HG02610 (cell line): Measurements from ENCODE around the gene PLXNB2.

Source experiments
- ATAC-seq: cut with Tn5 transposase; IDR thresholded peaks from one replicate; pipeline ENCODE4 v1.9.1; 2021; ENCODE audit warnings: mild to moderate bottlenecking, moderate library complexity; ENCODE audit not compliant: unreplicated experiment

Gene PLXNB2

DNA sequence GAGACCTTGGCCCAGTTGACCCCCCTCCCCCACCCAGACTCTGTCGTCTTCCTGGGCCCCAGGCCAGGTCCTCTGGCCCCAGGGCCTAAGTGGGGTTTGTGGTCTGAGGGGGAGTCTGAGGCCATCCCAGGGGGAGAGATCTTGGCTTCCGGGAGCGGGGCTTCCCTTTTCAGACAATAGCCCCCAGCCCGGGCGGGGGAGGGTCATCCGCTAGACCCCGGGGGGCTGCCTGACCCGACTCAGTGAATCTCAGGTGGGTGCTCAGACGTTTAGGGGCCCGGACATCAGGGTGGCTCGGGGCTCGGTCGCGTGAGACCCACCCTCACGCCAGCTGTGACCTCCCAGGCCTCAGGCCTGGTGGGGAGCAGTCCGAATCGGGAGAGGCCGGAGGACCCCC is 37.9 kb downstream of the PLXNB2 start:
- ATAC-seq = no peak

DNA sequence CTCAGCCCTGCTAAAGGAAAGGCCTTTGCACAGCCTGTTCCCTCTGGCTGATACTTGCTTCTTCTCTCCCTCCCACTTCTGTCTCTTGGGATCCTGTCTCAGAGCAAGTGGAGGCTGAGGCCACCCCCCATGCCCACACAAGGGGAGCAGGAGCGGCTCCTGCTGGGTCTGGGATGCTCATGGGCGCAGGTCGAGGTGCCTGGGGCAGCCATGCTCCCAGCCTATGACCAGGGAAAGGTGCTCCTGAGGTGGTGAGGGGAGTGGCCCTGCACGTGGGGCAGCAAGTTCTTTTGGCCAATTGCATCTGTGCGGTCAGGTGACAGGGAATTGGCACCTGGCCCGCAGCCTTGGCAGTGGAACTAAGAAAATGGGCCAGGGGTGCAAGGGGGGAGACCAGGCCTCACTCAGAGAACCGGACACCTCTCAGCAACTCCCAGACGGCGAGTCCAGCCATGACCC is 38.8 kb downstream of the PLXNB2 start:
- no peak for ATAC-seq

DNA sequence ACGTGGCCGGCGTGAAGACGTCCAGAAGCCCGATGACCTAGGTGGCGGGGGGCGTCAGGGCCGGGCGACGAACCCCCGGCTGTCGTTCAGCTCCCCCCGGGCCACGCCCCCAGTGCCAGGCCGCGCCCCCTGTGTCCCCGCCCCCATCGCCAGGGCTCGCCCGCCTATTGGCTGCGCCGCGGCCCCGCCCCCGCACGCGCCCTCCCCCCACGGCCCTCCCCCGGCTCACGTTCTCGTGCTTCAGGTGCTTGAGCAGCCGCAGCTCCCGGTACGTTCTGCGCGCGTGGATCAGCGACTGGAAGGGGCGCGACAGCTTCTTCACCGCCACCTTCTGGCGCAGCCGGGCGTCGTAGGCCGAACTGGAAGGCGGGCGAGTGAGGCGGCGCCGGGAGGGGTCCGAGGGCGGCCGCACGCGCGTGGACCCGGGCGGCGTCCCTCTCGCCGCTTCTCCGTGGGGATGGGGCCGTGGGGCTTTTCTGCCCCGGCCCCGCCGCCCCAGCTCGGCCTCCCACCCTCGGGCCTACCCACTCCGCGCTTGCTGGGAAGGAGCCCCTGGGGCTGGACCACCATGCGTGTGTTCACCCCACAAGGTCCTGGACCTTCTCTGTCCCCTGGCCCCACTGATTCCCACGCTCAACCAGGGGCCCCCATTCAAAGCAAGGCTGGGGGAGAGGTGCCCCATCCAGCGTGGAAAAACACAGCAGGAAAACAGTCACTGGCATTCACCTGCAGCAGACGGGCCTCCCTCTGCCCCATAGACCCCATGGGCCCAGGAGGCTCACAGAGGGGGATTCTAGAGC is 39.7 kb downstream of the PLXNB2 start:
- no peak for ATAC-seq

DNA sequence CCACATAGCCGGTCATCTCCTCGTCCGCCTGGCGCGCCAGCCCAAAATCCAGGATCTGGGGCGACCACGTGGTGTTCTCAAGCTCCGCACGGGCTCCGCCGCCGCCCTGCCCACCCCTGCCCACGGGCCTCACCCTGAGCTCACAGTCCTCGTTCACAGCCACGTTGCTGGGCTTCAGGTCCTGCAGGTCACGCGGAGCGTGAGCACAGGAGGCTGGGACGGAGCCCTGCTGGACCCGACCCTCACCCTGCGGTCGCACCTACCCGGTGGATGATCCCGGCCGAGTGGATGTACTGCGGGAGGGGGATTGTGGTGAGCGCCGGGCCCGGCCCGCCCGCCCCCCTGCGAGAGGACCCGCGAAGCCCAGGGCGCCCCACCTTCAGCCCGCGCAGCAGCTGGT is 40.5 kb downstream of the PLXNB2 start:
- no peak for ATAC-seq

DNA sequence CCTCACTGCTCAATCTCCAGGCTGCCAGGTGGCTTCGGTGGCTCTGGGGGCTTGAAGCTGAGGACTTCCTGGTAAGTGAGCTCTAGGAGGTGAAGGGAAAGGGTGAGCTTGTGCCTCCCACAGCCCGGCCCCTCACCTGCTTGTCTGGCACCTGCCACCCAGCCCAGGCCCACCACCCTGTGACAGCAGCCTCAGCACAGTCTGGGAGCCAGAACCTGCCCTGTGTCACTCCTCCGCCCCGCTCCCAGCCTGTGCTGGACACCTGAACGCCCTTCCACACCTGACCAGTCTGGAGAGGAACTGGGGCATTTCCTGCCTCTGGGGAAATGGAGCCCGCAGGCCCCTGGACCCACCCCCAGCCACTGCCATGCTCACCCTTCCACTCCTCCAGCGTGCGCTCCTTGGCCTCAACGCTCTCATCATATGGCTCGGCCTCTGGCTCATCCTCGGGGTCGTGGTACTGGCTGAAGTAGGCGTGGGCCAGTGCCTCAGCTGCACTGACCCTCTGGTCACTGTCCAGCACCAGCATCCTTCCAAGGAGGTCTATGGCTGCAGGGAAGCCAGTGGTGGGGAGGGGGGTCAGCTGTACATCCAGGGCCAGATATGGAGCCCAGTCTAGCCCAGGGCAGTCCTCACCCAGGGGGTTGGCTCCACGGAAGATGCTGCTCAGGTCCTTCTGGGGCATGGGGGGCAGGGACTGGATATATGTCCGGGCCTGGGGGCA is 42.3 kb downstream of the PLXNB2 start:
- no peak for ATAC-seq

DNA sequence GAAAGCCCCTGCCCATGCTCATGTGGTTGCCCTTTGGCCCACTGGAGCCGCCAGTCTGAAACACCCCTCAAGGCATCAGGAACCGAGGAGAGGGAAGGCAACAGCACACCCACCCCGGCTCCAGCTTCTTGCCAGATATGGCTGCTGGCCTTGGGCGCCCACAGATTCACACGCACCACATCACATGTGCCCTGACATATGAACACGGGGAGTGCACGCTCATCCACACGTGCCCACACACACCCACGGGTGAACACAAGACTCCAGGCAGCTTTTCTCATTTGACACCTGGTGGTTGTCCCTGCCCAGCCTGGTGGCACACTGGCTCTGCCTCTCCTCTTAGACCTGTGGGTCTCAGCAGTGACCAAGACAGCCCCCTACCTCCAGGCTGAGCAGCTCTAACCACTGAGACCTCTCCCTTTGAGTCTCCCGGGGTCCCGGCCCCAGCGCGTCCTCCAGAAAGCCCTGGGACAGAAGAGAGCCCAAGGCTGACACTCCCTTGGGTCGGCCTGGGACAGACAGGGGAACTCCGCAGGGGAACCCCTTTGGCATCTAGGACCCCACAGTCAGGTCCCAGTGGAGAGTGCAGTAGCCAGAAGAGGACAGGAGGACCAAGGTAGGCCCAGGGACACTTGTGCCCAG is 43.2 kb downstream of the PLXNB2 start:
- no peak for ATAC-seq

DNA sequence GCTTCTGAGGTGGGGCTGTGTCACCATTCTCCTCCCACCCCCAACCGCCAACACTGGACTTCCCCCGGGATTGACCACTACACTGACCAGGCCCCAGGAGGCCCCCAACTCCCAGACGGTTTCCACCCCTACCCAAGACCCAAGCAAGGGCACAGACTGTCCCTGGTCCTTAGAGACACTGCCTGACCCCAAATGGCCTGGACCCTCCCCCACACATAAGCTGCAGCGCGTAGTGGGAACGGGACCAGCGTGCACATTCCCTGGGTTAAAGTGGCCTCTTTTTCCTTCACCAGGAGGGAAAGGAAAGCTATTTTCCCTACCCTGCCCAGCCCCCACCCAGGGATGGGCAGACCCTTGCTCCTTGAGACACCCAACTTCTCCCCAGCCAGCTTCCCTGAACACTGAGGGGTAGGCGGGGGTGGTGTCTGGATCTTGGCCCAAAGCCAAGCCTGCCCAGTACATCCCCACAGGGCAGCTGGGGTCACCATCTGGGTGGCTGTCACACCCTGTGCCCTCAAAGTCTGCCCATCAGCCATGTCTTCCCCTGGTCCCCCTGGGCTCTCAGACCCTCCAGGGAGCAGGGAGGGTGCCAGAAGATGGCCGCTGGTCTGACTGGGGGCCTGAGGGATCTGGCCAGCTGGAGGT is 44.4 kb downstream of the PLXNB2 start:
- ATAC-seq = no peak

DNA sequence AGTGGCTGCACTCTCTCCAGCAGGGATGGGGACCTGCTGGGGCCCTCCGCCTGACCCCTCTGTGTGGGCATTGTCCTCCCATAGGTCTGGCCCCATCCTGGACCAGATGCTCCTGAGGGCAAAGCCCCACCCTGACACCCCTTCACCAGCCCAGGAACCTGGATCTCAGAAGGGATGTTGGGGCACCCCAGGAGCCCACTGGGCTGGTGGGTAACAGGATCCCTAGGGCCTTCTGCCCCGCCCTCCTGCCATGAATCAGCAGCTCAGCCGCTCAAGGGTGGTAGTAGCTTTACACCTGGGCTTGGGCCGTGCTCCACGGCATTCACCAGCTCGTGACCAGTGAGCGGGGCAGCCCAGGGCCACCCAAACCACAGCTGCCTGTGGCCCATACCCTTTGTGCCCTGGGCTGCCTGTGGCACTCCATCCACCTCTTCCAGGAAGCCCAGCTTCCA is 45.0 kb downstream of the PLXNB2 start:
- no peak for ATAC-seq

DNA sequence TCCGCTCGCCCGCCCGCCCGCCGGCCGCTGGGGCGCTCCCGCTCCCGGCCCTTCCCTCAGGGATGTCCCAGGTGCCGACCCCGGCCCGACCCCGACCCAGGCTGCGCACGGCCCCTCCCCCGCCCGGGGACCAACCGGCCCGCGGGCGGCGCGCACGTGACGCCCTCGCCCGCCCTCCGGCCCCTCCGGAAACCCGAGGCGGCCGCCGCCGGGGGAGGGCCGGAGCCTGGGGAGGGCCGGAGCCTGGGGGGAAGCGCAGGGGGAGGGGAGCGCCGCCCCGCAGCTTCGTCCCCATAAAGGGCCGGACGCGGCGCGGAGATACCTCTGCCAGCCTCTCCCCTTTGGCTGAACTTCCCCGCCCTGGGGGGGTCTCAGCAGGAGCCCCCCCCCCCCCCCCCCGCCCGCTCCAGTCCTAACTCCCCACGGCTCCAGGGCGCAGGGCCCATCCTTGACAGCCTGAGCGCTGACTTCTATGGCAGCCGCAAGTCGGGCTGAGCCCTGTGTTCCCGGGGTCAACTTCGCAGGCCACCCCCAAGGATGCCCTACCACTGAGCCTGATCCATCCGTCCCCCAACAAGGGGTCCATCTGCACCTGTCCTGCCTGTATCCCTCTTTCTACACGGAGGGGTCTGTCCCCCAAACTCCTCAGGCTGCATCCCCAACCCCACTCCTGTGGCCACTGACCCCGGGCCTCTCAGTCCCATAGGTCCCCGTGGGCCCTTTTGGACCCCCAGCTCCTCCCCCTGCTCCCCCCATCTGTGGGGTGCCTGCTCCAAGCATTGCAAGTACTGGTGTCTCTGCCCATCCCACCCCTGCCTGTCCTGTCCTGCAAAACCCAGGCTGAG is 45.6 kb downstream of the PLXNB2 start, which contains the start of gene MAPK12:
MAPK12 (minus strand) TSS at position 69 of the 845 bp plus-strand sequence. CDS start 174 bp downstream, outside the sequence.
- ATAC-seq = no peak

DNA sequence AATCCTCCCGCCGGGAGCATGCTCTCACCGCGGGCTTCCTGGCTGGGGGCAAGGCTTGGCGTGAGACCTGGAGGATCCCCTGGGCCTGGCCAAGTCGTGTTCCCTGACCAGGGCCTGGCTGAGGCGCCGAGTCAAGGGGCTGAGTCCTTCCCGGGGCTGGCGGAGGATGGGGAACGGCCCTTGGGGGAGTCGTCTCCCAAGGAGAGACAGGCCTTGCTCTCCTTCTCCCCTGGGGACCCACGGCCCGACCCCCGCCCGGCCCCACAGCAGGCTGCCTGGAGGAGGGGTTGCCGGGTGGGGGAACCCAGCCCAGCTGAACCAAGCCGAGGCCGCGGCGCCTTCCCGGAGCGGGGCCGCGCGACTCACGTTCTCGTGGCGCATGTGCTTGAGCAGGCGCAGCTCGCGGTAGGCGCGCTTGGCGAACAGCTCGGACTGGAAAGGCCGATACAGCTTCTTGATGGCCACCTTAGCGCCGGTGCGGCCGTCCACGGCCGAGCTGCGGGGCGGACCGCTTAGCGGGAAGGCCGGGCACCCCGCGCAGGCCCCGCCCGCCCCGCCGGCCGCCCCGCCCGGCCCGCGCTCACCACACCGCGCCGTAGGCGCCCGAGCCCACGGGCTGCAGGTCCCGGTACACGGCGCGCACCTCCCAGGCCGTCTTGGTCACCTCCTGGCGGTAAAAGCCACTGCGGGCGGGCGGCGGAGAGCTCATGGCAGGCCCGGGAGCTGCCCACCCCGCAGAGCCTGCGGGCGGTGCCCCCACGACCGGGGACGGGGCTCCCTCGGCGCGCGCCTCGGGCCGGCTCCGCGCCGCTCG is 46.4 kb downstream of the PLXNB2 start:
- no peak for ATAC-seq

DNA sequence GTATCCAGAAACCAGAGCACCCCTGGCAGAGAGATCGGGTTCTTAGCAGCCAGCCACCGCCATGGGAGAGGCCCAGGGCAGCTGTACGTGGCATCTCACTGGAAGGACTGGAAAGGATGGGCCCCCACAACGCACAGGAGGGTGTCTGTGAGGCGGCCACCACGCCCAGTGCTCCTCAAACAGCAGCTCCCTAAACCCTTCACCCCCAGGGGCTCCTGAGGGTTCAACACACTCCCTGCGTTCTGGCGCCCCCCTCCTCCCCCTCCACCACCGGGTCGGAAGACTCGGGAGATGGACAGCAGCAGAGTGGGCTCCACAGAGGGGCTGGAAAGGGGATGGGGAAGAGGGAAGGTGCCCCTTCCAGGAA is 47.0 kb downstream of the PLXNB2 start:
- ATAC-seq = no peak

DNA sequence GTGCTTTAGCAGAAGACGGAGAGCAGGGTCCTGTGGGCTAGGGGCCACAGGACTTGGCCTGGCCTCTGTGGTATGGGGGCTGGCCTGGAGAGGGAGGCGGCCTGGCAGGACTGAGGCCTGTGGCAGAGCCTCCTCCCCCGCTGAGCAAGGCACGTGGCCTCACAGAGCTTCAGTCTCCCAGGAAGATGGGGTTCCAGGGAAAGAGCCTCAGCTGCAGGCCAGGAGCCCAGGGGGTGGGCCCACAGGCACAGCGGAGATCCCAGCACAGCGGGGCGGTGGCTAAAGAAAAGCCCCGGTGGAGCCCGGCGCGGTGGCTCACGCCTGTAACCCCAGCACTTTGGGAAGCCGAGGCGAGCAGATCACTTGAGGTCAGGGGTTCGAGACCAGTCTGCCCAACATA is 48.1 kb downstream of the PLXNB2 start:
- ATAC-seq = no peak

DNA sequence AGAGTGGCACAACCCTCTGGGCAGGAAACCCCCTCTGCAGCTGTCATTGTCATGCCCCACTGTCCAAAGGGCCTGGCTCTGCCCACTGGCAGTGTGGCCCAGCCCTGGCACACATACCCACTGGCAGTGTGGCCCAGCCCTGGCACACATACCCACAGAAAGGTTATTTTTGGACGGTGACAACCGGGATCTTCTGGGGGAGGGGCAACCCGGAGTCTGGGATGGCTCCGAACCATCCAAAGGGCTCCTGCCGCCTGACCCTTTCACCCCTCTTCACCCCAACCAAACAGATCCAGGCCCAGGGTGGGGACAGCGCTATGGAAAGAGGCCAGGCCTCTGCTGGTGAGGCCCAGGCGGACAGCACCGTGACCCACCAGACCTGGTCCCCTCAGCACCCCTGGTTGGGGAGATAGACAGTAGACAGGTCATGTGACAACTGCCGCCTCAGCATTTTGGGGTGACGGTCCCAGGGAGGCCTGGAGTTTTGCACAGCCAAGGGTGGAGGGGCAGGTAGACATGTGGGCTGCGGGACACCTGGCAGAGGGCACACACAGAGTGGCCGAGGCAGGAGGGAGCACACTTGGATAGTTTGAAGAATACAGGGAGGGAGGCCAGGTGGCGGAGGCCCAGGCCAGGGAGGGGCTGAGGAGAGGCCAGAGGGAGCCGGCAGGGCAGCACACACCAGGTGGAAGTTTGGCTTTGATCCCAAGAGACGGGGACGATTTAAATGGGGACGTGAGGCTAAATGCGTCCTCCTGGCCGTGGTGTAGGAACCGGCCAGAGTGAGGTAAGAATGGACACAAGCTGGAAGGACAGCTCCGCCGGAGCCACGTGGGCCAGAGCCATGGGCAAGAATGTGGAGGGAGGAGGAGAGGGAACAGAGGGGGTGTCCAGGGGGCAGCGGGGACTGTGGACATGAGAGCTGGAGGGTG is 48.8 kb downstream of the PLXNB2 start:
- no peak for ATAC-seq

DNA sequence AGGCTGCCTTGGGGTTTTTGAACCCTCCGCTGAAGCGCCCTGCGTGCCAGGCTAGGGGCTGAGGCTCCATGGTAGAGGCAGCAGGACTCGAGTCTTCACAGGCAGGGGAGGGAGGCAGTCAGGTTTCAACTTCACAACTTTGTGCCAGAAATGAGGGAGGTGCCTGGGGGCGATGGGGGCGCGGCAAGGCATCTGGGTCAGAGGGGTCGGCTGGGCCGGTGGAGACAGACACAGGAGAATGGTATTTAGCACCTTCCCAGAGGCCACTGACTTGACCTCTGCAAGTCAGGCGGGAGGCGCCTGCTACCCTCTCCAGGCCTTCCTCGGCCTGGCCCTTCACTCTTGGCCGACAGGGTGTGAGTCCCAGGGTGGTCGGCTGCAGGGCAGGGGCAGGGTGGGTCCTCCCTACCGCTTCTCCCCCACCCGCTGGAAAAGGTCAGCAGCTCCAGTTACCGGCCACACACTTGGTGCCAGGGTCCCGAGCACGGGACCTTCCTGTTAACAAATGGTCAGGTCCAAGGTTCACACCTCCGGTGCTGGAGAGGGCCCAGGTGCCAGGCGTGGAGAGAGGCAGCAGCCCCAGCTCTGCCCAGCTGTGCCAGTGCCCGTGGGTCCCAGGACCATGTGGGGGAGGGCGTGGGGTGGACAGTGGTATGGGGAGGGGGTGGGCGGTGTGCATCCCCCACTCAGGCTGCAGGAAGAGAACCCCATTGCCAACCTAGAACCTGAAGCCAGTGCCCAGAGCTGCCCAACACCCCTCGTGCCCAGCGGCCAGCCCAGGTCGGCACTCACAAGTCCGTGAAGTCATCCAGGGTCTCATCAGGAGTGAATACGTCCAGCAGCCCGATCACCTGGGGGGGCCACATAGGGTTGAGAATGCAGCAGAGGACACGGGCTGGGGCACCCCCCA is 49.7 kb downstream of the PLXNB2 start:
- no peak for ATAC-seq

DNA sequence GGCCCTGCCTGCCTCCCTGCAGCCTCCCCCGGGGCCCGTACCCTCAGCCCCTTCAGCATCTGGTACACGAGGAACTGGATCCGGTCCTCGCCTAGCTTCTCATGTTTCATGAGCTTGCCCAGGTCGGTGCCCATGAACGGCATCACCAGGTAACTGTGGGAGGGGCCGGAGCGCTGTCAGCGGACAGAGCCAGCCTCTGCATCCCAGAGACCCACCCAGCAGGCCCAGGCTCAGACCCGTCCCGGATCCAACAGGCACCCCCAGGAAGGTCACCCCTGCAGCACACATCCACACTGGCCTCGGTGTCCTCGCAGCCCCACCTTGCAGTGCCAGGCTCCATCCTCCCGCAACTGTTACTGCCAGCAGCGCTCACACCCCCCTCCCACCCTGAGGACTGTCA is 50.4 kb downstream of the PLXNB2 start:
- ATAC-seq = no peak

DNA sequence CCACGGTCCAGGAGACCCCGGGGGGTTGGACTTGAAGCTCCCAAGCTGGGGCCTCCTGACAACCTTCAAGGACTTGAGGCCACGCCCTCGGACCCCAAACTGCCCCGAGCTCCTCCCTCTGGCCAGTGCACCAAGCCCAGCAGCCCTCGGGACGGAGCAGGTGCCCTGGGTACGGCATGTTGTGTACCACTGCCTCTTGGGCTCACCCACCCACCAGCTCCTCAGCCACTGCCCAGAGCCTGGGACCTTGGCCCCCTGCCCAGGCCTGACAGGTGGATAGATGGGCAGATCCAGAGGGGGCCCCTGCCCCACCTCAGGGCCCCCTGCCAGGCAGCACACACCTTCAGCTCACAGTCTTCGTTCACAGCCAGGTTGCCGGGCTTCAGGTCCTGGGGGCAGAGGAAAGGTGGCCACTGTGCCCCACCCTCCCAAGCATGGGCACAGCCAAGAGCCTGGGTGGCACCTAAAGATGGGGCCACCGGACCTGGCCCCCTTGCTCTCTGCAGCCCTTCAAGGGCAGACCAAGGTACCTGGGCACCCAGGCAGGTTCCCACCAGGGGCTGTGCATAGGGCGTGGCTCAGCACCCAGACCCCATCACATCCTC is 51.1 kb downstream of the PLXNB2 start:
- ATAC-seq = no peak

DNA sequence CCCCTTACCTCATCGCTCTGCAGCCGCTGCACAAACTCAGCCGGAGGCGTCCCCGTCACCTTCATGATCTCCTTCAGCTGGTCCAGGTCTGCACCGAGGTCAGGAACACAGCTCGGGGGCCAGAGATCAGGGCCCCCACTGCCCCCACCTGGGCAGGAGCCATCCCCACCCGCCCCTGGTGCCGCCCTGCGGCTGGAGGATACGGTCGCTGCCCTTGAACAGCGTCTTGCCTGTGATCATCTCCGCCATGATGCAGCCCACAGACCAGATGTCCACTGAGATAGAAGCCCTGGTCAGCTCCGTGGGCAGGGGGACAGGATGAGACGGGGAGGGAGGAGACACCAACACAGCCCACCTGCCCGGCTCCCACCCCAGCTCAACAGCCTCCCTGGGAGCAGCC is 51.8 kb downstream of the PLXNB2 start:
- no peak for ATAC-seq
